Cortex of kidney (tissue), 1 donor: ENCODE results near the gene COL23A1.

Experiments used
- DNase-seq: peaks from one replicate; lab custom pipeline; 2025; lab: John Stamatoyannopoulos, UW

Gene COL23A1

GRCh38 chr5:178434016-178434761, 156.0 kb downstream of the COL23A1 start:
- no peak for DNase-seq

GRCh38 chr5:178433273-178433775, 156.9 kb downstream of the COL23A1 start:
- DNase-seq, result no peak

DNA sequence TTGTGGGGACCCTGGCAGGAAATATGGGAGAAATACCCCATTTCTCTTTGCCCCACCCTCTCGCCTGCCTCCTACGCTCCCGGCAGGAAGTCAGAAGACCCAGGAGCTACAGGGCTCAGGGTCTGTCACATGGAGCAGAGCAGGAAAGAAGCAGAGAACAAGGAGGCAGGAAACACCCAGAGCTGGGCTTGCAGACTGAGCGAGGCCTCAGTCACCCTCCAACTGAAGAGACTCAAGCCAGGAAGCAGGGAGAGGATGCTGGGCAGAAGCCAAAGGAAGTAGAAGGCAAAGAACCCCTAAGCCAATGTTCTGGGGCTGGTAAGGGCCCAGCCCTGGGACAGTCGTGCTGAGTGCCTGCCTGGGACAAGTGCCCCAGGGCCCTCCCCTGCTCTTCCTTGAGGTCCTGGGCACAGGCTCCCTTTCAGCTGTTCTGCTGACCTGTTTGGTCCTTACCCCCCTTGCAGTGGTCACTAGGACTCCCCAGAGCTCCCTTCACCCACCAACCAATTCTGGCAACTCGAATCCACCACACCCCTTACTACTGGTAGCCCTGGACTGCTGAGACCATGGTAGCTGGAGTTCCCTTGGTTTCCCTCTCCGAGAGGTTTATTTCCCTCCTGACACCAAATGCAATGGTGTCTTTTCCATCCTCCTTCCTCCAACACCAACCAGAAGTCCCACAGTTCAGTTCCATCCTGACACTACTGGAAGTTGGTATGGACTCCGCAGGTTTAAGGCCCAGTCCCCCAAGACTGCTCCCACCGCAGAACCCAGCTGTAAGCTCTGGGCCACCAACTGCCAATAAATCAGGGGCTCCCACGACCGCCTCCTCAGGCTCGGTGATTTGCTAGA, 157.5 kb downstream of the COL23A1 start:
- no peak for DNase-seq

- DNase-seq, result no peak
Observed at GRCh38 chr5:178431782-178432165, 158.4 kb downstream of the COL23A1 start.

DNA sequence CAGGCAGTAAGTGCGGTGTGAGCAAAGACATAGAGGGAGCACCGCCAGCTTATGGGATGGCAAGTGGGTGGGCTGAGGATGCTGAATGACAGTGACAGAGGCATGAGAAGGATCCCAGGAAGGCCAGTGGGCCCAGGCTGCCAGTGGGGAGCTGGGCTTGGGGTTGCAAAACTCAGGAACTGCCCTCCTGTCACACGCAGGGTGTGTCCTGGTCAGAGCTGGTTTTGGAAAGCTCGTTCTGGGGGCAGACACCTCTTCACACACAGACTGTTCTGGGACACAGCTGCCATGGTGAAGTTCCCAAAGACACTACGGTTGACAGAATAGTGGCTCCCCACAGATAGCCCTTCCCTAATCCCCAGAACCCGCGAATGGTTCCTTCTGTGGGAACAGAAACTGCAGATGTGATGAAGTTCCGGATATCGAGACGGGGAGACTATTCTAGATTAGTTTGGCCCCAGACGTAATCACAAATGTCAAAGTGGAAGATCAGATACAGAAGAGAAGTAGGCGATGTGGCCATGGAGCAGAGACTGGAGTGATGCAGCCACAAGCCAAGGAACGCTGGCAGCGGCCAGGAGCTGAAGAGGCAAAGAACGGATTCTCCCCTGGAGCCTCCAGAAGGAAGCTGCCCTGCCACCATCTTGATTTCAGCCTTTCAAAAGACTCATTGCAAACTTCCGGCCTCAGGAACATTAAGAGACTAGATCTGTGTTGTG, 159.0 kb downstream of the COL23A1 start:
- DNase-seq, result no peak

GRCh38 chr5:178430186-178431062, 159.8 kb downstream of the COL23A1 start:
- DNase-seq, result no peak

DNA sequence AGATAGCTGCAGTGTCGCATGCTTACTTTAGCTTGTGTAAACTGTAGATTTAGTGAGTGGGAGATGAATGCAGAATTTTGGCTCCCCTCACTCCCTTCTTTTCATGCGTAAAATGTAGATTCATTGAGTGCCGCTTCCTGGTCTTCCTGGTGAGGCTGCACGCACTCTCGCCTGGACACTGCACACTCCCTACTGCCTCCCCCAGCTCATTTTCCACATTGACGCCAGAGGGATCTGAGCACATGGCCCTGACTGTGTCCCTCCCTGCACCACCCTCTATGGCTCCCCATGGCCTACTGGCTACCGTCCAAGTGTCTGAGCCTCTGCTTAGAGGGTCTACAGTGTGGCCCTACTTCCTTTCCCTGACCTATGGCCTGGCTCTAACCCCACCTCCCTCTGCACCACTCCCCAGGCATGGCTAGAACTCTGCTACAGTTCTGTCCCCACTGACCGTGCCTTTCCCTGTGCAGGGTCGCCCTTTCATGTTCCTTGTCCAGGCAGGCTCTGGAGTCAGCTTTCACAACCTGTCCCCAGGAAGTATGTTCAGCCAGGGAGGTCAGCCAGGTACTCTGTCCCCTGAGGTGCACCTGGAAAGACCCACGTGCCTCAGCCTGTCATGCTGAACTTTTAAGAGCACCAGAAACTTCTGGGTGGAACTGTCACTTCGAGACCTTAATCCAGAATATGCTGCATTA, 160.6 kb downstream of the COL23A1 start:
- no peak for DNase-seq

DNA sequence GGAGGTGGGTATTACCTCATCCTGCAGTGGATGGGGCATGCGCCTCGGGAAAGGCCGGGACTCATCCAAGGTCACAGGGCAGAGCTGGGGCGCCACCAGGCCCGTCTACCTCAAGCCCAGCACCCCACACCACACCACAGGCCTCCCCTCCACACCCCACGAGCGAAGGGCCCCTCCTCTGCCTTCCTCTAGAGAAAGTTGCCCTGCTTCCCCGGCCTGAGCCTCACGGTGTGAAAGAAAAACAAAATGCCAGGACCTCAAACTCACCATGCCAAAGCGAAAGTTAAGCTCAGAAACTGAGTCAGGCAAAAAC, 161.1 kb downstream of the COL23A1 start:
- DNase-seq, result no peak

DNA sequence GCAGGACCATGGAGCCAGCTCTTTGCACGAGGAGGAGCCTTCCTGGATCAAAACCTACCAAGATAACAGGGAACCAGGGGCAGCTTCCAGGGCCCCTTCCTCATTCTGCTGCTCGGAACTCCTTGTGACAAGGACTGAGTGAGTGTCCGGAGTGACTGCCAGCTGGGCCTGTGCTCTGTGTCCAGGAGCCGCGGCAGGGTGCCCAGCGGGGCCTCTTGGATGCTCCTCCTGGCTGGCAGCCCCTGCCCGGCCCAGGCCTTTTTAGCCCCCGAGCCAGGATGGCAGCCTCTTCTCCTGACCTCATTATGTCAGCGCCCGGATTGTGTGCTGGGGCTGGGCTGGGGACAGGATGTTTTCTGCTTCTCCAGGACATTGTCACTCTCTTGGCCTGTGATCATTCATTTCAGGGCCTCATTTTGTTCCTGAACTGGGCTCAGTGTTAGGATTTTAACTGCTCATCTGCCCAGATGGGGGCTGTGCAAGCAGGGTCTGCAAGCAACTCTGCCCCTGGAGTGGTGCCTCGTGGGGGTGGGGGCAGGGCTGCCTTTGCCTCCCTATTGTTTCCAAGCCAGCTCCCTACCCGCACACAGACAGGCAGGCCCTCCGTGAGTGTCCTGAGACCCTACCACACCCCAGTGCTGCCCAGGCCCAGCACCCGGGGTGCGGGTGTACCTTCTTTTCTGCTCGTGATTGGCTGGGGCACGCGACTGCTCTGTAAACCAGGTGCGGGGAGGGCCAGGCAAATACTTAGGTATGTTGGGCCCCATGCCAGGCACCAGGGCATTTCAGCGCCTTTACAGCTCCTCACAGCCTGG, 161.6 kb downstream of the COL23A1 start:
- no peak for DNase-seq

DNA sequence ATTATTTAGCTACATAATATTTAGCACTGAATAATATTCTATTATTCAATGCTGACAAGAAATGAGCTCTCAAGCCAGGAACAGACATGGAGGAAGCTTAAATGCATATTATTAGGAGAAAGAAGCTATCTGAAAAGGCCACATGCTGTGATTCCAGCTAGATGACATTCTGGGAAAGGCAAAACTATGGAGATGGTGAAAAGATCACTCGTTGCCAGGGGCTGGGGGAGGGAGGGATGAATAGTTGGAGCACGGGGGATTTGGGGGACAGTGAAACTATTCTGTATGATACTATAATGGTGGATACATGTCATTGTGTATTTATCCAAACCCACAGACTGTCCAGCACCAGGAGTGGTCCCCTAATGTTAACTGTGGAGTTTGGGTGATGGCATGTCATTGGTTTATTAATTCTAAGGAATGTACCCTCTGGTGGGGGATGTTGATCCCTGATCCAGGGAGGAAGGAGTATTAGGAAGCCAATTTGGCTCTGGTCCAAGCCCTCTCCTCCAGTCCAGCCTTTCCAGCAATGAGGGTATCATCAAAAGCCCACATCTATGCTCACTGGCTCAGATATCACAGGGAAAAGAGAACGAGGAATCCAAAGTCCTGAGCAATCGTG, 162.5 kb downstream of the COL23A1 start:
- no peak for DNase-seq

DNA sequence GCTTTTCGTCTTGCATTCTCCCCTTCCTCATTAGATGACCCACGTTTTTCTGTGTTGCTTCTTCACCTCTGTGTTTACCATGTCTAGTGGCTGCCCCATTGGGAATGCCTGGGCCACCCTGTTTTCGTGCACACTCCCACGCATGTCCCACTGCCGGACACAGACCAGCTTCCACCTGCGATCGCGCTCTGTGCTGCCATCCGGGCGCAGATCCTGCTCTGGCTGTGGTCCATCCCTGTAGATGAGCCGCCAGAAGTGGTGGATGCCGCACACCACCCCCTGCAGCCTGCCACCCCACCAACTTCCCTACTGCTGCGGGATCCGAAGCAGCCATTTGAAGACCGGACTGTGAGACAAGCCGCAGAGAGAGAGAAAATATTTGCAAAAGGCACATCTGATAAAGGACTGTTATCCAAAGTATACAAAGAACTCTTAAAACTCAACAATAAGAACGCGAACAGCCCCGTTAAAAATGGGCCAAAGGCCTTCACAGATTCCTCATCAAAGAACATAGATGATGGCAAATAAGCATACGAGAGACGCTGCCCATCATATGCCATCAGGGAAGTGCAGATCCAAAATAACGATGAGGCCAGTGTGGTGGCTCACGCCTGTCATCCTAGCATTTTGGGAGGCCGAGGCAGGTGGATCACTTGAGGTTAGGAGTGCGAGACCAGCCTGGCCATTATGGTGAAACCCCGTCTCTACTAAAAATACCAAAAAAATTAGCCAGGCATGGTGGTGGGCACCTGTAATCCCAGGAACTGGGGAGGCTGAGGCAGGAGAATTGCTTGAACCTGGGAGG, 163.7 kb downstream of the COL23A1 start:
- no peak for DNase-seq

DNA sequence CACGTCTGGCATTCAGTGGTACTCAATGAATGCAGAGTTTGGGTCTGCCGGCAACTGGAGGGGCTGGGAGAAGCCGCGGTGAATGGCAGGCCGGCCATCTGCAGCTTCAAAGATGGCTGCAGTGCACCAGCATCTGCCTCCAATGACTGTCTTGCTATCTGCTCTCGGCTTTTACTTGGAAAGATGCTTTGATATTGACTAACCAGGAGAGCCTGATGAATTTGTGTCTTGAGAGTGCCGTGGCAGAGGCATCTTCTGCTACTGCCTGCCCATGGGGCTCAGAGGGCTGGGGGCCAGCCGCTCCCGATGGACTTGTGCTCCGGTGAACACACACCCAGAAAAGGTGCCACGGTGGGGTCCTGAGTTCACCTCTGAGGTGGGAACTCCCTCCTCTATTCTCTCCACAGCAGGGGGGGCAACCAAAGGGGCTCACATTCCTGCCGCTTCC, 164.5 kb downstream of the COL23A1 start:
- no peak for DNase-seq

DNA sequence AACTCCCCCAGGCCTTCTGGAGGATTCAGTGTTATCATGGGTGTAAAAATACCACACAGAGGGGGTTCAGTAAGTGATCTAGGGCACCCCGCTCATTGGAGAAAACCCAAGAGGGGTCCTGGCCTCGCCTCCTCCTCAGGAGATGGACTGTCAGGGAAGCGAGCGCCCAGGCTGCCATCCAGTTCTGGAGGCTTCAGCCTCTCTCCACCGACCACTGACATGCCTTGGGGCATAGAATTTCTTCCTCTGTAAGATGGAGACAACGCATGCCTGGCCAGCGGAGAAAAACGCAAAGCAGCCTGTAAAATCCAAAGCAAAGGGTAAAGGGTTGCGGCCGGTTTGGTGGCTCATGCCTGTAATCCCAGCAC, 165.4 kb downstream of the COL23A1 start:
- DNase-seq, result no peak

DNA sequence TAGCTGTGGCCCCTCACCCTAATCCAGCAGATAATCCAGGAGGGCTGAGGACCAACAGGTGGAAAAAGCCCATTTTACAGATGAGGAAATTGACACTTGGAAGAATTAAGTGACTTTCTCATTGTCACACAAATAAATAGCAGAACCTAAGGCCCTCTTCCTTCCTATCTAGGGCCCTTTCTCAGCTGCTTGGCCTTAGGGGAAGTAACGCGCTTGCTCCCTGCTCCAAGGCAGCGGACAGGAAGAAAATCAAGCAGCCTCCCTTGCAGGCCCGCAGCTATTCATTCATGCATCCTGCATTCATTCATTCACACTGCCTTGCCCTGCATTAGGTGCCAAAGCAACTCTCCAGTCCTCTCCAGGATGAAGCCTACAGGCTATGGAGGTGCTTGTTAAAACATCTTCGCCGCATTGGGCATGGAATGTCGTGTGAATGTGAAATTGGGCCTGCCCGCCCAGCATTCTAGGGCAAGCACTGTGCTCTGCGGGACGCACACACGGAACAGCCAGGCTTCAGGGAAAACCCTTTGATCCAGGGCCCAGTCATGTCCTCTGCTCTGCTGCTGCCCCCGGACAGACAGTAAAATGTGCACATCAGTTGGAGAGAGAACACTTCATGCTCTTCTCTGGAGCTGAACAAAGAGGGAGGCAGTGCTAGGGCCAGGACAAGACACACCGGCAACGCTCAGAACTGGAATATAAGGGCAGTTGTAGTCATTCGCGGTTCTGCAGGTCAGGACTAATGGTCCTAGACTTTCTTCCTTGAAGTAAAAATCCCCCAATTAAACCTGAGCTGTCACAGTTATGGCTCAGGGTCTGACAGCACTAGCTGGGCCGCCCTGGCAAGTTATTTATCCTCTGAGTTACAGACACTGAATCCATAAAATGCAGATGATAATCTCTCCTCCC, 166.0 kb downstream of the COL23A1 start:
- no peak for DNase-seq

GRCh38 chr5:178423431-178423830, 166.8 kb downstream of the COL23A1 start:
- no peak for DNase-seq

DNA sequence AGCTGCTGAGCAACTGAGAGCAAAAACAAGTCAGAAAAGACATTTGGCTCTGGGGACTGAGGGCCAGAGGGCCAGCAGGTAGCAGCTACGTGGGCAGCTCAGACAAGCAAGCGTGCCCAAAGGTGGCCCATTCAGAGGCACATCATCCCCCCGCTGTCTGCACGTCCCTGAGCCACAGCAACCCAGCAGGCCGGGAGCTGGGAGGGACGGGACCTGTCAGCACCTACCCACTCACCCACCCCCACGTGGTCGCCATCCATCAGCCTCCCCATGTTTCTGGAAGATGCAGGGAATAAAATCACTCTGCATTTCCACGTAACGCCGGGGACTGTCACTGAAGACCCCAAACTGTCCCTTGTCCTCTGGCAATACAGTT, 167.8 kb downstream of the COL23A1 start:
- no peak for DNase-seq

- DNase-seq, result no peak
Observed at GRCh38 chr5:178421699-178422399, 168.3 kb downstream of the COL23A1 start.
